Head of caudate nucleus (tissue), 42 donors: Measurements from ENCODE around the gene LDLR.
A peak's percentile ranks its signal among the peaks of the same experiment; 100 is the strongest.
"Not testable (repeated sequence)": the region's sequence is repeated elsewhere in the genome, so short reads cannot be mapped to it uniquely, and the experiment has no call there.

ENCODE experiments used
- DNase-seq, 42 donors: peaks; one replicate each; pipeline versions ENCODE4 v3.0.0 to v3.0.0-alpha.2; 2020 to 2021; ENCODE audit warnings: mixed read lengths in 7 of 42
- intact Hi-C: fragments of 100-400 bp; cut with DNase I; formaldehyde crosslinking; loops from one replicate; pipeline ENCODE4 v1.15.0; 2022

LDLR gene

GRCh38 chr19:11159598-11160439 is 70.6 kb downstream of the LDLR start:
- DNase-seq, result no peak
- intact Hi-C loops, result no loop called here

GRCh38 chr19:11160440-11160768 is 71.1 kb downstream of the LDLR start:
- DNase-seq, intact Hi-C loops: not testable (repeated sequence)

GRCh38 chr19:11164296-11164695 is 75.0 kb downstream of the LDLR start:
- DNase-seq, result no peak
- intact Hi-C loops, result no loop called here

- DNase-seq, result peak in 40 of 42 donors; percentile 6 to 76 (median 39)
- intact Hi-C loops, result no loop called here
Measured at GRCh38 chr19:11164879-11165406, 75.7 kb downstream of the LDLR start.

GRCh38 chr19:11165486-11166030 is 76.3 kb downstream of the LDLR start:
- intact Hi-C loops, result no loop called here

GRCh38 chr19:11166281-11167142 is 77.2 kb downstream of the LDLR start:
- no peak for DNase-seq

More at GRCh38 chr19:11165486-11166030, 76.3 kb downstream of the LDLR start:
- no peak for DNase-seq

GRCh38 chr19:11168568-11168967 is 79.3 kb downstream of the LDLR start:
- intact Hi-C loops, result no loop called here
- DNase-seq, result no peak

More at GRCh38 chr19:11166281-11167142, 77.2 kb downstream of the LDLR start:
- intact Hi-C loops, result no loop called here

- no peak for DNase-seq
- intact Hi-C loops, result no loop called here
Measured at GRCh38 chr19:11169896-11170678, 80.8 kb downstream of the LDLR start.

GRCh38 chr19:11171144-11171543 is 81.9 kb downstream of the LDLR start:
- DNase-seq, result no peak
- intact Hi-C loops, result no loop called here

GRCh38 chr19:11172576-11172975 is 83.3 kb downstream of the LDLR start:
- intact Hi-C loops, result no loop called here

GRCh38 chr19:11173516-11174155 is 84.4 kb downstream of the LDLR start:
- DNase-seq, result no peak
- intact Hi-C loops, result no loop called here

More at GRCh38 chr19:11172576-11172975, 83.3 kb downstream of the LDLR start:
- no peak for DNase-seq

GRCh38 chr19:11174336-11174735 is 85.1 kb downstream of the LDLR start:
- DNase-seq, result no peak
- intact Hi-C loops, result no loop called here

- DNase-seq, result no peak
- intact Hi-C loops, result no loop called here
Measured at GRCh38 chr19:11175920-11176319, 86.7 kb downstream of the LDLR start.

GRCh38 chr19:11176466-11177193 is 87.4 kb downstream of the LDLR start:
- intact Hi-C loops, result no loop called here
- no peak for DNase-seq

- intact Hi-C loops, result no loop called here
- no peak for DNase-seq
Measured at GRCh38 chr19:11177592-11177991, 88.3 kb downstream of the LDLR start.

GRCh38 chr19:11179145-11179465 is 89.8 kb downstream of the LDLR start:
- intact Hi-C loops, DNase-seq: not testable (repeated sequence)

GRCh38 chr19:11179716-11180297 is 90.5 kb downstream of the LDLR start:
- no peak for DNase-seq
- intact Hi-C loops, result no loop called here

- no peak for DNase-seq
- intact Hi-C loops, result no loop called here
Measured at GRCh38 chr19:11180346-11180745, 91.1 kb downstream of the LDLR start.
